GM18858 (cell line): ENCODE results near the gene ZNF561.
"Not testable (repeated sequence)": the region's sequence is repeated elsewhere in the genome, so short reads cannot be mapped to it uniquely, and the experiment has no call there.

ENCODE experiments used
- ATAC-seq: cut with Tn5 transposase; IDR thresholded peaks from one replicate; pipeline ENCODE4 v1.9.1; 2021; ENCODE audit not compliant: unreplicated experiment

The ZNF561 gene

GRCh38 chr19:9621156-9622037 lies at the start of gene ZNF561:
ZNF561 (minus strand) TSS chr19:9621232; CDS start chr19:9619456, 1,776 bp downstream.
- ATAC-seq, result no peak

- ATAC-seq, result no peak
Measured at GRCh38 chr19:9668544-9668943, 47.5 kb upstream of the ZNF561 start.

GRCh38 chr19:9667898-9668297 lies 46.9 kb upstream of the ZNF561 start:
- ATAC-seq, result no peak

- ATAC-seq, result no peak
Measured at GRCh38 chr19:9658769-9659168, 37.7 kb upstream of the ZNF561 start.

GRCh38 chr19:9653066-9653555 lies 32.1 kb upstream of the ZNF561 start:
- not testable (repeated sequence) for ATAC-seq

- ATAC-seq, result not testable (repeated sequence)
Measured at GRCh38 chr19:9651464-9651863, 30.4 kb upstream of the ZNF561 start.

- no peak for ATAC-seq
Measured at GRCh38 chr19:9650345-9650744, 29.3 kb upstream of the ZNF561 start.

GRCh38 chr19:9645472-9645871 lies 24.4 kb upstream of the ZNF561 start:
- ATAC-seq, result no peak

- ATAC-seq, result no peak
Measured at GRCh38 chr19:9644472-9644871, 23.4 kb upstream of the ZNF561 start.

- ATAC-seq, result no peak
Measured at GRCh38 chr19:9641810-9642209, 20.8 kb upstream of the ZNF561 start.

GRCh38 chr19:9640956-9641355 lies 19.9 kb upstream of the ZNF561 start:
- no peak for ATAC-seq

GRCh38 chr19:9636018-9636417 lies 15.0 kb upstream of the ZNF561 start:
- no peak for ATAC-seq

- no peak for ATAC-seq
Measured at GRCh38 chr19:9627856-9628255, 6.8 kb upstream of the ZNF561 start.

GRCh38 chr19:9622531-9622930 lies 1.5 kb upstream of the ZNF561 start:
- no peak for ATAC-seq

- ATAC-seq, result no peak
Measured at GRCh38 chr19:9620842-9621155, 233 bp downstream of the ZNF561 start.

- ATAC-seq, result no peak
Measured at GRCh38 chr19:9615844-9616243, 5.2 kb downstream of the ZNF561 start.

- no peak for ATAC-seq
Measured at GRCh38 chr19:9610484-9611113, 10.4 kb downstream of the ZNF561 start.

GRCh38 chr19:9608912-9609311 lies 12.1 kb downstream of the ZNF561 start:
- ATAC-seq, result no peak

- ATAC-seq, result no peak
Measured at GRCh38 chr19:9597027-9597426, 24.0 kb downstream of the ZNF561 start.

- no peak for ATAC-seq
Measured at GRCh38 chr19:9586764-9587163, 34.3 kb downstream of the ZNF561 start.

- peak; percentile 53 for ATAC-seq
Measured at GRCh38 chr19:9584073-9584833, 36.8 kb downstream of the ZNF561 start, which contains the start of gene ZNF121. ZNF121 (minus strand) TSS chr19:9584504; CDS start chr19:9568097, 16,407 bp downstream.
